H9 (cell line): Measurements from ENCODE around the gene RNASEH2B. TPM values are rescaled to one million over a fixed set of nuclear protein-coding genes. Genes with fewer than 3 reads are reported as not detected.
A peak's percentile ranks its signal among the peaks of the same experiment; 100 is the strongest.

Experiments used
- DNase-seq: peaks from one replicate; pipeline ENCODE4 v3.0.0-alpha.2; 2017
- H2AFZ ChIP-seq: one replicate; pipeline ENCODE4 v1.6.1; 2013; ENCODE audit warnings: mild to moderate bottlenecking, low read length, control low read depth, moderate library complexity
- H2AK5ac ChIP-seq: 2 replicates; pipeline ENCODE4 v1.6.1; 2013; ENCODE audit warnings: low read length, control low read depth, mixed read lengths; ENCODE audit not compliant: insufficient read length
- H2BK120ac ChIP-seq: one replicate; pipeline ENCODE4 v1.6.1; 2013; ENCODE audit warnings: low read depth, mild to moderate bottlenecking, low read length, control low read depth, inconsistent platforms; ENCODE audit not compliant: poor library complexity, severe bottlenecking
- H2BK12ac ChIP-seq: 2 replicates; pipeline ENCODE4 v1.6.1; 2013; ENCODE audit warnings: low read length, control low read depth, mixed read lengths, low read depth; ENCODE audit not compliant: insufficient read length
- H2BK15ac ChIP-seq: 2 replicates; pipeline ENCODE4 v1.6.1; 2013; ENCODE audit warnings: low read depth, low read length, control low read depth
- H2BK20ac ChIP-seq: one replicate; pipeline ENCODE4 v1.6.1; 2013; ENCODE audit warnings: low read depth, mild to moderate bottlenecking, low read length, control low read depth, inconsistent platforms; ENCODE audit not compliant: poor library complexity, severe bottlenecking
- H2BK5ac ChIP-seq: 2 replicates; pipeline ENCODE4 v1.6.1; 2013; ENCODE audit warnings: low read length, control low read depth, mixed read lengths; ENCODE audit not compliant: insufficient read length
- H3K14ac ChIP-seq: 2 replicates; pipeline ENCODE4 v1.6.1; 2013; ENCODE audit warnings: low read length, control low read depth; ENCODE audit not compliant: insufficient read depth
- H3K18ac ChIP-seq: 2 replicates; pipeline ENCODE4 v1.6.1; 2013; ENCODE audit warnings: low read depth, mild to moderate bottlenecking, mixed read lengths, low read length, control low read depth; ENCODE audit not compliant: insufficient read length
- H3K23ac ChIP-seq: 2 replicates; pipeline ENCODE4 v1.6.1; 2013; ENCODE audit warnings: low read length, control low read depth, mixed read lengths, low read depth; ENCODE audit not compliant: insufficient read length
- H3K23me2 ChIP-seq: 2 replicates; pipeline ENCODE4 v1.6.1; 2013; ENCODE audit warnings: low read depth, mild to moderate bottlenecking, mixed read lengths, low read length, control low read depth; ENCODE audit not compliant: insufficient read length, poor library complexity, severe bottlenecking
- H3K27ac ChIP-seq: 2 replicates; pipeline ENCODE4 v1.5.1; 2013; ENCODE audit warnings: low read length, control low read depth, mixed read lengths, low read depth; ENCODE audit not compliant: insufficient read length
- H3K27me3 ChIP-seq: 2 replicates; pipeline ENCODE4 v1.6.1; 2013; ENCODE audit warnings: low read length, control low read depth, inconsistent platforms; ENCODE audit not compliant: insufficient read depth
- H3K4ac ChIP-seq: 2 replicates; pipeline ENCODE4 v1.6.1; 2013; ENCODE audit warnings: low read depth, mild to moderate bottlenecking, control low read depth, inconsistent platforms, low read length, moderate library complexity
- H3K4me1 ChIP-seq: 2 replicates; pipeline ENCODE4 v1.6.1; 2013; ENCODE audit warnings: low read length, control low read depth, inconsistent platforms; ENCODE audit not compliant: insufficient read depth
- H3K4me2 ChIP-seq: 2 replicates; pipeline ENCODE4 v1.6.1; 2013; ENCODE audit warnings: low read length, control low read depth, mixed read lengths; ENCODE audit not compliant: insufficient read length, insufficient read depth
- H3K56ac ChIP-seq: 2 replicates; pipeline ENCODE4 v1.6.1; 2013; ENCODE audit warnings: low read depth, mild to moderate bottlenecking, mixed read lengths, low read length, control low read depth; ENCODE audit not compliant: insufficient read length
- H3K79me1 ChIP-seq: 2 replicates; pipeline ENCODE4 v1.6.1; 2013; ENCODE audit warnings: low read depth, mild to moderate bottlenecking, moderate library complexity, low read length, control low read depth, inconsistent platforms; ENCODE audit not compliant: insufficient read depth, poor library complexity, severe bottlenecking
- H3K79me2 ChIP-seq: 2 replicates; pipeline ENCODE4 v1.6.1; 2013; ENCODE audit warnings: low read length, control low read depth, inconsistent platforms; ENCODE audit not compliant: insufficient read depth
- H3K9ac ChIP-seq: 2 replicates; pipeline ENCODE4 v1.6.1; 2013; ENCODE audit warnings: low read length, control low read depth, mixed read lengths; ENCODE audit not compliant: insufficient read length; ENCODE audit errors: extremely low read depth
- H3K9me3 ChIP-seq: one replicate; pipeline ENCODE4 v1.6.1; 2013; ENCODE audit warnings: low read depth, low read length, inconsistent platforms; ENCODE audit not compliant: control insufficient read depth
- H3T11ph ChIP-seq: one replicate; pipeline ENCODE4 v1.6.1; 2013; ENCODE audit warnings: mild to moderate bottlenecking, low read length, control low read depth, inconsistent platforms
- H4K20me1 ChIP-seq: one replicate; pipeline ENCODE4 v1.6.1; 2013; ENCODE audit not compliant: control insufficient read depth, insufficient read length, insufficient read depth
- H4K5ac ChIP-seq: 2 replicates; pipeline ENCODE4 v1.6.1; 2013; ENCODE audit warnings: low read depth, mild to moderate bottlenecking, mixed read lengths, low read length, control low read depth; ENCODE audit not compliant: insufficient read length
- H4K8ac ChIP-seq: replicated peaks from 2 replicates; pipeline ENCODE4 v1.6.1; 2013; ENCODE audit warnings: low read length, control low read depth, mixed read lengths, low read depth; ENCODE audit not compliant: insufficient read length
- H4K91ac ChIP-seq: 2 replicates; pipeline ENCODE4 v1.6.1; 2013; ENCODE audit warnings: low read depth, mild to moderate bottlenecking, moderate library complexity, mixed read lengths, low read length, control low read depth; ENCODE audit not compliant: insufficient read length
- H3K27ac Mint-ChIP-seq, 3 experiments: 2 replicates in 2 of 3; 3 replicates in 1 of 3; pipeline ENCODE4 v1.8.0; 2020 to 2021; ENCODE audit warnings: mixed read lengths in 3 of 3, mild to moderate bottlenecking in 1 of 3, moderate library complexity in 1 of 3
- H3K27me3 Mint-ChIP-seq: 2 replicates; pipeline ENCODE4 v1.8.0; 2021; ENCODE audit warnings: low read depth, mild to moderate bottlenecking, moderate library complexity, mixed read lengths
- H3K36me3 Mint-ChIP-seq, 3 experiments: 2 replicates in 2 of 3; 3 replicates in 1 of 3; pipeline ENCODE4 v1.8.0; 2020 to 2021; ENCODE audit warnings: low read depth in 3 of 3, mixed read lengths in 3 of 3; ENCODE audit not compliant: insufficient read depth in 1 of 3
- H3K4me1 Mint-ChIP-seq, 2 experiments: 2 replicates each; pipeline ENCODE4 v1.8.0; 2020; ENCODE audit warnings: mixed read lengths in 2 of 2
- H3K4me3 Mint-ChIP-seq, 2 experiments: 2 replicates in 1 of 2; 3 replicates in 1 of 2; pipeline ENCODE4 v1.8.0; 2020 to 2021; ENCODE audit warnings: mild to moderate bottlenecking in 2 of 2, mixed read lengths in 2 of 2, moderate library complexity in 1 of 2
- H3K9me3 Mint-ChIP-seq, 2 experiments: 2 replicates in 1 of 2; 3 replicates in 1 of 2; pipeline ENCODE4 v1.8.0; 2020; ENCODE audit warnings: mild to moderate bottlenecking in 2 of 2, mixed read lengths in 2 of 2, moderate library complexity in 1 of 2
- CTCF ChIP-seq: fragments of 200-600 bp; sonication (generic); conservative IDR thresholded peaks from 3 replicates; pipeline ENCODE4 v1.8.0; 2021; ENCODE audit warnings: antibody characterized with exemption, mild to moderate bottlenecking
- WGBS: extraction: QIAGEN DNeasy Blood & Tissue Kit; methylation state at CpG from one replicate; pipeline ENCODE4 v1.1.7; 2013; ENCODE audit warnings: missing lambda C conversion rate, low lambda C conversion rate, mixed read lengths; ENCODE audit not compliant: insufficient read length; ENCODE audit errors: extremely low coverage; 5-methylcytosine and 5-hydroxymethylcytosine counted together
- total RNA-seq: library from RNA; stranded (reverse); gene quantifications from 2 replicates; pipeline ENCODE4 v1.2.1, GENCODE V29; 2021

Gene RNASEH2B
- total RNA-seq, 1 experiment from 2014 or later = 53.9 TPM

- Mint-ChIP-seq H3K36me3 (no peaks in the 10 kb centered on the region), H3K9me3 (no peaks in the 10 kb centered on the region), H3K27me3 (no peaks in the 10 kb centered on the region; the same call in 1 of the 2 replicates), H3K27ac (no peak overlapping the region), H3K4me1 (peaks cover 34 to 35% of the 10 kb centered on the region in 2 experiments), H3K4me3 (peak overlapping the region; percentile 82 to 88)
- WGBS = no CpG with 5 or more reads among the region's 3 CpGs
- no peak overlapping the region for H3K56ac ChIP-seq
- H2BK12ac ChIP-seq = no peak overlapping the region
- no peak overlapping the region for H4K5ac ChIP-seq
- H3K27ac ChIP-seq = no peak overlapping the region
- no peaks in the 10 kb centered on the region for H3K79me1 ChIP-seq
- no peak overlapping the region for H3K23ac ChIP-seq
- H3K14ac ChIP-seq = no peak overlapping the region
- no peak for TF ChIP-seq CTCF
- no peaks in the 10 kb centered on the region; the same call in 1 of the 2 replicates for H3K4me1 ChIP-seq
- H2BK120ac ChIP-seq = no peak overlapping the region
- no peak overlapping the region for H2AFZ ChIP-seq
- no peaks in the 10 kb centered on the region for H3K27me3 ChIP-seq
- no peak overlapping the region for H2BK15ac ChIP-seq
- no peak overlapping the region for H3T11ph ChIP-seq
- no peak overlapping the region for H2BK20ac ChIP-seq
- no peak for DNase-seq
- H4K20me1 ChIP-seq = no peaks in the 10 kb centered on the region
- H2AK5ac ChIP-seq = no peak overlapping the region
- H3K4ac ChIP-seq = no peak overlapping the region
- H3K9me3 ChIP-seq = no peaks in the 10 kb centered on the region
- H4K91ac ChIP-seq = no peak overlapping the region
- H3K4me2 ChIP-seq = peak overlapping the region; percentile 58
- H3K79me2 ChIP-seq = peaks cover 3% of the 10 kb centered on the region; the same call in 1 of the 2 replicates
- H2BK5ac ChIP-seq = no peak overlapping the region
- peaks cover 3% of the 10 kb centered on the region for H3K23me2 ChIP-seq
- no peak overlapping the region for H3K18ac ChIP-seq
- H3K9ac ChIP-seq = no peak overlapping the region
- no peak overlapping the region for H4K8ac ChIP-seq
Observed at GRCh38 chr13:50911081-50911631, 1.6 kb downstream of the RNASEH2B start.
